NCI-H2196 treated with DMSO at 0.1 percent for 48 hours (cell line): Measurements from ENCODE around the gene PATE4.
A peak's percentile ranks its signal among the peaks of the same experiment; 100 is the strongest.
"Not testable (repeated sequence)": the region's sequence is repeated elsewhere in the genome, so short reads cannot be mapped to it uniquely, and the experiment has no call there.

Experiments
- DNase-seq: peaks from one replicate; lab custom pipeline; 2025; ENCODE audit not compliant: unreplicated experiment; lab: John Stamatoyannopoulos, UW

PATE4 gene

GRCh38 chr11:125833016-125833415 is at the start of gene PATE4:
Gene PATE4 (plus strand): TSS chr11:125833316. CDS start chr11:125833360, 44 bp downstream.
- no peak for DNase-seq

GRCh38 chr11:125784678-125785077 is 48.4 kb upstream of the PATE4 start:
- DNase-seq = no peak

GRCh38 chr11:125787827-125788226 is 45.3 kb upstream of the PATE4 start, which contains the start of gene PATE3:
Gene PATE3 (plus strand): TSS chr11:125788127. CDS start chr11:125788152, 25 bp downstream.
- DNase-seq = no peak

GRCh38 chr11:125790825-125791224 is 42.3 kb upstream of the PATE4 start:
- no peak for DNase-seq

- no peak for DNase-seq
Observed at GRCh38 chr11:125797641-125798040, 35.5 kb upstream of the PATE4 start.

- DNase-seq = no peak
Observed at GRCh38 chr11:125799808-125800207, 33.3 kb upstream of the PATE4 start.

- no peak for DNase-seq
Observed at GRCh38 chr11:125802387-125802786, 30.7 kb upstream of the PATE4 start.

- no peak for DNase-seq
Observed at GRCh38 chr11:125807909-125808308, 25.2 kb upstream of the PATE4 start.

GRCh38 chr11:125835748-125836147 is 2.6 kb downstream of the PATE4 start:
- DNase-seq = no peak

- DNase-seq = no peak
Observed at GRCh38 chr11:125842321-125842948, 9.3 kb downstream of the PATE4 start.

- no peak for DNase-seq
Observed at GRCh38 chr11:125846188-125846587, 13.1 kb downstream of the PATE4 start.

- not testable (repeated sequence) for DNase-seq
Observed at GRCh38 chr11:125857670-125858069, 24.6 kb downstream of the PATE4 start.

GRCh38 chr11:125862786-125863185 is 29.7 kb downstream of the PATE4 start:
- not testable (repeated sequence) for DNase-seq

- DNase-seq = not testable (repeated sequence)
Observed at GRCh38 chr11:125865354-125865753, 32.2 kb downstream of the PATE4 start.

- DNase-seq = no peak
Observed at GRCh38 chr11:125869521-125869920, 36.4 kb downstream of the PATE4 start.

GRCh38 chr11:125871391-125872137 is 38.4 kb downstream of the PATE4 start:
- DNase-seq = no peak

- no peak for DNase-seq
Observed at GRCh38 chr11:125872138-125872491, 39.0 kb downstream of the PATE4 start.

GRCh38 chr11:125873881-125874555 is 40.9 kb downstream of the PATE4 start:
- DNase-seq = no peak

- DNase-seq = no peak
Observed at GRCh38 chr11:125874556-125875124, 41.5 kb downstream of the PATE4 start.

- no peak for DNase-seq
Observed at GRCh38 chr11:125881291-125881690, 48.2 kb downstream of the PATE4 start.

GRCh38 chr11:125883375-125883774 is 50.3 kb downstream of the PATE4 start:
- no peak for DNase-seq

- peak; percentile 51 for DNase-seq
Observed at GRCh38 chr11:125886997-125887372, 53.9 kb downstream of the PATE4 start.
